ENCODE measurements around the gene GNPDA1. TPM values are rescaled to one million over a fixed set of nuclear protein-coding genes. Genes with fewer than 3 reads are reported as not detected.
A peak's percentile ranks its signal among the peaks of the same experiment; 100 is the strongest.

The GNPDA1 gene
- total RNA-seq, 4 donors from 2014 or later: 14.0 to 29.7 (median 16.3) TPM

- TF ChIP-seq, protein P1, sequence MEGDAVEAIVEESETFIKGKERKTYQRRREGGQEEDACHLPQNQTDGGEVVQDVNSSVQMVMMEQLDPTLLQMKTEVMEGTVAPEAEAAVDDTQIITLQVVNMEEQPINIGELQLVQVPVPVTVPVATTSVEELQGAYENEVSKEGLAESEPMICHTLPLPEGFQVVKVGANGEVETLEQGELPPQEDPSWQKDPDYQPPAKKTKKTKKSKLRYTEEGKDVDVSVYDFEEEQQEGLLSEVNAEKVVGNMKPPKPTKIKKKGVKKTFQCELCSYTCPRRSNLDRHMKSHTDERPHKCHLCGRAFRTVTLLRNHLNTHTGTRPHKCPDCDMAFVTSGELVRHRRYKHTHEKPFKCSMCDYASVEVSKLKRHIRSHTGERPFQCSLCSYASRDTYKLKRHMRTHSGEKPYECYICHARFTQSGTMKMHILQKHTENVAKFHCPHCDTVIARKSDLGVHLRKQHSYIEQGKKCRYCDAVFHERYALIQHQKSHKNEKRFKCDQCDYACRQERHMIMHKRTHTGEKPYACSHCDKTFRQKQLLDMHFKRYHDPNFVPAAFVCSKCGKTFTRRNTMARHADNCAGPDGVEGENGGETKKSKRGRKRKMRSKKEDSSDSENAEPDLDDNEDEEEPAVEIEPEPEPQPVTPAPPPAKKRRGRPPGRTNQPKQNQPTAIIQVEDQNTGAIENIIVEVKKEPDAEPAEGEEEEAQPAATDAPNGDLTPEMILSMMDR (IDR thresholded peaks at IDR 0.05): no peak
- TF ChIP-seq POLR2A (IDR thresholded peaks at IDR 0.05) (no peak), EP300 (IDR thresholded peaks at IDR 0.05) (no peak)
- Histone ChIP-seq H3K27me3 (no peaks in the 10 kb centered on the region), H3K4me3 (peak overlapping the region in 1 of 4 donors; percentile 22), H3K36me3 (peaks cover 0 to 7% (median 0%) of the 10 kb centered on the region in 3 donors), H3K9me3 (no peaks in the 10 kb centered on the region), H3K27ac (peak overlapping the region in 1 of 4 donors; percentile 48), H3K4me1 (peaks cover 0 to 42% (median 3%) of the 10 kb centered on the region in 4 donors)
- DNase-seq (ENCODE audit: low spot score in 2 of 2): no peak
- 60 to 62% methylated on average over 16 of the region's 16 CpGs for WGBS, 2 donors
Observed at GRCh38 chr5:141957367-141957996, 55.3 kb downstream of the GNPDA1 start.

GRCh38 chr5:141954194-141954593 is 58.6 kb downstream of the GNPDA1 start:
- Histone ChIP-seq H3K4me3 (no peak overlapping the region), H3K27ac (no peak overlapping the region), H3K36me3 (peaks cover 0 to 14% (median 0%) of the 10 kb centered on the region in 3 donors), H3K27me3 (no peaks in the 10 kb centered on the region), H3K9me3 (no peaks in the 10 kb centered on the region), H3K4me1 (peaks cover 0 to 22% (median 0%) of the 10 kb centered on the region in 4 donors)
- DNase-seq (ENCODE audit: low spot score in 2 of 2): no peak
- peak in 1 of 2 donors; percentile 23 for TF ChIP-seq EP300 (IDR thresholded peaks at IDR 0.05)
- TF ChIP-seq, protein P1 (IDR thresholded peaks at IDR 0.05): no peak
- no peak for TF ChIP-seq POLR2A (IDR thresholded peaks at IDR 0.05)
- WGBS, 2 donors: 82 to 90% methylated on average over 2 of the region's 2 CpGs

- Histone ChIP-seq H3K9me3 (no peaks in the 10 kb centered on the region), H3K27me3 (no peaks in the 10 kb centered on the region), H3K4me3 (no peak overlapping the region), H3K4me1 (peaks cover 0 to 8% (median 0%) of the 10 kb centered on the region in 4 donors), H3K36me3 (peaks cover 0 to 14% (median 0%) of the 10 kb centered on the region in 3 donors), H3K27ac (no peak overlapping the region)
- TF ChIP-seq, protein P1 (IDR thresholded peaks at IDR 0.05): no peak
- TF ChIP-seq EP300 (IDR thresholded peaks at IDR 0.05): no peak
- no peak for TF ChIP-seq POLR2A (IDR thresholded peaks at IDR 0.05)
- DNase-seq (ENCODE audit: low spot score in 2 of 2): no peak
- WGBS, 2 donors: 56 to 66% methylated on average over 2 of the region's 2 CpGs
Observed at GRCh38 chr5:141952020-141952419, 60.8 kb downstream of the GNPDA1 start.

DNA sequence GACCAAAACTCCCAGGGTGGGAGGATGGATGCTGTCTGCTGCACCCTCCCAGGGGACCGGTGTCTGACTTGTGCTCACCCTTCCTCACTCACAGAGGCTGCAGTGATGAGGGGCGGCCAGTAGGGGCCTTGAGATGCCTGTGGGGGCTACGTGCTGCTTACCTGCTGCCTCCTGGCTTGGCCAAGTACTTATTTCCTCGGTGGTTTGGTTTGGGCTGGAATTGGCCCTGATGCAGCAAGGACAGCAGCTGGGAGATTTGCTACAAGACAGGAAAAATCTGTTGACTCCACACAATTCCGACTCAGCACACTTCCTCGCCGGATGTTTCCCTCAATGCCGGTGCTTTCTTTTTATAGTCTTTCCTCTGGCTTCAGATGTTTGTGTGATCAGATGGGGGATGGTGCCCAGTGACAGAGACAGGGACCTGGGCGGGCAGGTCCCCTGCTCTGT is 61.5 kb downstream of the GNPDA1 start:
- Histone ChIP-seq H3K4me1 (peaks cover 0 to 10% (median 0%) of the 10 kb centered on the region in 4 donors), H3K36me3 (peaks cover 0 to 14% (median 0%) of the 10 kb centered on the region in 3 donors), H3K27ac (no peak overlapping the region), H3K4me3 (no peak overlapping the region), H3K9me3 (no peaks in the 10 kb centered on the region), H3K27me3 (no peaks in the 10 kb centered on the region)
- no peak for DNase-seq (ENCODE audit: low spot score in 2 of 2)
- WGBS, 2 donors: 34 to 44% methylated on average over 9 of the region's 9 CpGs
- TF ChIP-seq EP300 (IDR thresholded peaks at IDR 0.05): no peak
- TF ChIP-seq, protein P1 (IDR thresholded peaks at IDR 0.05): peak in 1 of 5 experiments; percentile 17

Other genes with a start within 250 kb of the GNPDA1 start
- gene PCDH1, start 134.6 kb downstream of the GNPDA1 start, total RNA-seq: 10 to 100 TPM; 19.9 to 55.5 (median 44.9) TPM
- 10 to 100 TPM; 59.6 to 80.4 (median 75.7) TPM for gene DELE1, start 89.2 kb downstream of the GNPDA1 start, total RNA-seq
- gene PCDH12, start 54.8 kb downstream of the GNPDA1 start, total RNA-seq: 1 to 10 TPM; 1.0 to 4.5 (median 2.6) TPM
- gene RNF14, start 43.9 kb downstream of the GNPDA1 start, total RNA-seq: 10 to 100 TPM; 48.0 to 70.5 (median 57.8) TPM
- 100 to 1,000 TPM in 2 of 4 donors, 10 to 100 TPM in 2; 96.1 to 172 (median 107) TPM for gene NDFIP1, start 95.8 kb upstream of the GNPDA1 start, total RNA-seq